Nephron progenitor cell (in vitro differentiated cells): ENCODE measurements around the gene GRIK3.

Experiments used
- DNase-seq: peaks from one replicate; pipeline ENCODE4 v3.0.0; 2021
- H3K27ac Mint-ChIP-seq: 2 replicates; pipeline ENCODE4 v1.8.0; 2021; ENCODE audit warnings: mild to moderate bottlenecking, moderate library complexity, mixed read lengths
- H3K27me3 Mint-ChIP-seq: 2 replicates; pipeline ENCODE4 v1.8.0; 2021; ENCODE audit warnings: mild to moderate bottlenecking, low read depth, mixed read lengths; ENCODE audit not compliant: poor library complexity
- H3K36me3 Mint-ChIP-seq: 2 replicates; pipeline ENCODE4 v1.8.0; 2021; ENCODE audit warnings: low read depth, mixed read lengths
- H3K4me1 Mint-ChIP-seq: 2 replicates; pipeline ENCODE4 v1.8.0; 2021; ENCODE audit warnings: mixed read lengths
- H3K4me3 Mint-ChIP-seq: 2 replicates; pipeline ENCODE4 v1.8.0; 2021; ENCODE audit warnings: mild to moderate bottlenecking, moderate library complexity, mixed read lengths
- H3K9me3 Mint-ChIP-seq: 2 replicates; pipeline ENCODE4 v1.8.0; 2021; ENCODE audit warnings: mild to moderate bottlenecking, moderate library complexity, mixed read lengths
- TF ChIP-seq, protein P1 (sequence below): fragments of 200-600 bp; sonication (generic); IDR thresholded peaks from 2 replicates; pipeline ENCODE4 v1.5.0; 2021; ENCODE audit warnings: antibody characterized with exemption

GRIK3 gene

DNA sequence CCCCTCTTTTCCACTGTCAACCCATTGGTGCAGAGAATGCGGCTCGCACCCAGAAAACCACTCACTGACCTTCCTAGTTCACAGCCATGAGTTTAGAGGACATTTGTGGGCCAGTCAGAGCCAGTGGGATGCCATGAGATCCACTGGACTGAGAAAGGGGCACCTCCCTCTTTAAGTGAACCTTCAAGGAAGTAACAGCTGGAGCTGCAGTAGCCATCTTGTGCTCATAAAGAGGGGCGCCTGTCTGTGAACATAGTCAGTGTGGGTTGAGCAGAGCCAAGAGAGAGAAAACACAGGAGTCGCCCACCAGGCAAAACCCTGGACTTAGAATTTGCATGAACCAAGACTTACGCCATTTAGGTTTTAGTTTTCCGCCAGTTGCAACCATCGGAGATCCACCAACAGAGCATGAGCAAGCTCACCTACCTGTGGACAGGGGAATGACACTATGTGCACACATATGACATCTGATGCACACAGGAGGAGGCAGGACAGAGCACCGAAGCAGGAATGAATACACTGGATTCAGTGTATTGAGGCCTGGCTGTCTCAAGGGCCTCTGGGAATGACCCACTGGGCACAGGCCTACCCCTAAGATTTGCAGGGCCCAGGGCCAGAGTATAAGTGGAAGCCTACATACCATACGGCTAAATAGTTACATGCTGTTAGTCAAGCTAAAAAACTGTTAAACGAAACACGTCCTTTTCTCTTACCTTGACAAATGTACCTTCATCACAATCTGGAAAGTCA, 151.6 kb downstream of the GRIK3 start:
- H3K27ac Mint-ChIP-seq = no peak overlapping the region
- no peaks in the 10 kb centered on the region for H3K9me3 Mint-ChIP-seq
- no peaks in the 10 kb centered on the region for H3K36me3 Mint-ChIP-seq
- no peak for DNase-seq
- H3K27me3 Mint-ChIP-seq = peaks cover 18% of the 10 kb centered on the region
- no peaks in the 10 kb centered on the region for H3K4me1 Mint-ChIP-seq
- TF ChIP-seq, protein P1, sequence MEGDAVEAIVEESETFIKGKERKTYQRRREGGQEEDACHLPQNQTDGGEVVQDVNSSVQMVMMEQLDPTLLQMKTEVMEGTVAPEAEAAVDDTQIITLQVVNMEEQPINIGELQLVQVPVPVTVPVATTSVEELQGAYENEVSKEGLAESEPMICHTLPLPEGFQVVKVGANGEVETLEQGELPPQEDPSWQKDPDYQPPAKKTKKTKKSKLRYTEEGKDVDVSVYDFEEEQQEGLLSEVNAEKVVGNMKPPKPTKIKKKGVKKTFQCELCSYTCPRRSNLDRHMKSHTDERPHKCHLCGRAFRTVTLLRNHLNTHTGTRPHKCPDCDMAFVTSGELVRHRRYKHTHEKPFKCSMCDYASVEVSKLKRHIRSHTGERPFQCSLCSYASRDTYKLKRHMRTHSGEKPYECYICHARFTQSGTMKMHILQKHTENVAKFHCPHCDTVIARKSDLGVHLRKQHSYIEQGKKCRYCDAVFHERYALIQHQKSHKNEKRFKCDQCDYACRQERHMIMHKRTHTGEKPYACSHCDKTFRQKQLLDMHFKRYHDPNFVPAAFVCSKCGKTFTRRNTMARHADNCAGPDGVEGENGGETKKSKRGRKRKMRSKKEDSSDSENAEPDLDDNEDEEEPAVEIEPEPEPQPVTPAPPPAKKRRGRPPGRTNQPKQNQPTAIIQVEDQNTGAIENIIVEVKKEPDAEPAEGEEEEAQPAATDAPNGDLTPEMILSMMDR = no peak
- no peak overlapping the region for H3K4me3 Mint-ChIP-seq

DNA sequence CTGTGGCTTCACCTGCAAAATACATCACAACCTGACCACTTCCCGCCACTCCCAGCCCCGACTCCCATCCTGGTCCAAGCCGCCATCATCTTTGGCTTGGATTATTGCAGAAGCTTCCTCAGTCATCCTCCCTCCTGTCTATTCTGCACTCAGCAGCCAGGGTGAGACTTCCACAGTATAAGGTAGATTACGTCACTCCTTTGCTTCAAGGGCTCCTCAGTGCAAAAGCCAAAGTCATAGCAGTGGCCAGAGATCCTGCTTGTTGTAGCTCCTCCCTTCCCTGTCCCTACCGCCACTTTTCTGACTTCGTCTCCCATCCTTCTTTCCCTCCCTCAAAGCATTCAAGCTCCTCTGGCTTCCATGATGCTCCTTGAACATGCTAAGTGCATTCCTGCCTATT, 152.8 kb downstream of the GRIK3 start:
- DNase-seq = no peak
- no peaks in the 10 kb centered on the region for H3K36me3 Mint-ChIP-seq
- TF ChIP-seq, protein P1 = no peak

DNA sequence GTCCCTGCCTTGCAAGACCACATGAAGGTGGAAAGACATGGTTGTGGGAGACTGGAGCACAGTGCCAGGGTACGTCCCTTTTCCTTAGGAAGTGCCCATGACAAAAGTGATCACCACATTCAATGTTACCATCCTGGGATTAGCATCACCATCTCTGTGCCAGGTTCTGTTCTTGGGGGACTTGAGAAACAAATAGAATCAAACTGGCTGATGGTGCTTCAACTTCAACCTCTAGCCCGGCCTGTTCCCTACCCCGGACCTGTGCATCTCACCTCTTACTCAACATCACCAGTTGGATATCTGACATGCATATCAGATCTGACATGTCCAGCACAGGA, 153.3 kb downstream of the GRIK3 start:
- H3K4me1 Mint-ChIP-seq = no peaks in the 10 kb centered on the region
- H3K27ac Mint-ChIP-seq = no peak overlapping the region
- no peak overlapping the region for H3K4me3 Mint-ChIP-seq
- H3K36me3 Mint-ChIP-seq = no peaks in the 10 kb centered on the region
- peaks cover 14% of the 10 kb centered on the region for H3K27me3 Mint-ChIP-seq
- H3K9me3 Mint-ChIP-seq = no peaks in the 10 kb centered on the region
- TF ChIP-seq, protein P1 = no peak
- DNase-seq = no peak

More for the DNA sequence above, 152.8 kb downstream of the GRIK3 start:
- Mint-ChIP-seq H3K9me3 (no peaks in the 10 kb centered on the region), H3K4me1 (no peaks in the 10 kb centered on the region), H3K4me3 (no peak overlapping the region), H3K27ac (no peak overlapping the region), H3K27me3 (peaks cover 14% of the 10 kb centered on the region)

DNA sequence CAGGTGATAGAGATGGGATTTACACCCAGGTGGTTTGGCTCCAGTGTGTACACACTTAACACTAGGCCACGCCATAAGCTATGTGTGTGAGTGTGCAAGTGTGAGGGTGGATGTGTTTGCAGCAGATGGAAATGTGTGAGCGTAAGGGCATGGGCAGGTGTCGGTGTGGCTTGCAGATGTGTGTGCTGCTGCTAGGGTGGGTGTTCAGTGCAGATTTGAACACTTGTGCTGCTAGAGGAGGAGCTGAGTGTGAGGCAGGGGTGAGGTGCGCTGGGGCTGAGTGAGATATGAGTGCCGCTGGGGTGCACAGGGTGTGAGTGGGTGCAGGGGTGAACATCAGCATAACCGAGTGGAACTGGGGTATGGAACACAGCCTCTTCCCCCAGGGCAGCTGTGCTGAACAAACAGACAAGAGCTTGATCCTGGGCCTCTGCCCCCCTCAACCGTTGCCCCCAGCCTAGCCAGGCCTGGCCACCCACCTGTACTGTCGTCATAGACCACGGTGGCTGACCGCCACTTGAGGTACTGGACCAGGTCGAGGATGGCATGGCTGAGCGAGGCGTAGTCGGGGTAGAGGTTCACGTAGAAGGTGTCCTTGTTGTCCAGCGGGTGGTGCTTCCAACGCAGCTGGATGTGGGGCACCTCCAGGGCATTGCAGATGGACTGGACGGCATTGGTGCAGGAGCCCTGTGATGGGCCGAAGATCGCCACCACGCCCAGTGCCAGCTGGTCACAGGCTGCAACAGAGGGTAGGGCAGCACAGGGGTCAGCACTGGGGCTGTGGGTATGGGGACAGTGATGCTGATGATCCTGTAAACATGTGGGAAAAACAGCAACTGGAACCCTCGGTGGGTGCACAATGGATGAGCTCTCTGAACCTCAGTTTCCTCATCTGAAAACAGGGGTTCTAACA, 153.9 kb downstream of the GRIK3 start:
- H3K27ac Mint-ChIP-seq = no peak overlapping the region
- peaks cover 14% of the 10 kb centered on the region for H3K27me3 Mint-ChIP-seq
- TF ChIP-seq, protein P1 = no peak
- DNase-seq = no peak
- H3K4me1 Mint-ChIP-seq = no peaks in the 10 kb centered on the region
- H3K36me3 Mint-ChIP-seq = no peaks in the 10 kb centered on the region
- H3K4me3 Mint-ChIP-seq = no peak overlapping the region
- H3K9me3 Mint-ChIP-seq = no peaks in the 10 kb centered on the region

DNA sequence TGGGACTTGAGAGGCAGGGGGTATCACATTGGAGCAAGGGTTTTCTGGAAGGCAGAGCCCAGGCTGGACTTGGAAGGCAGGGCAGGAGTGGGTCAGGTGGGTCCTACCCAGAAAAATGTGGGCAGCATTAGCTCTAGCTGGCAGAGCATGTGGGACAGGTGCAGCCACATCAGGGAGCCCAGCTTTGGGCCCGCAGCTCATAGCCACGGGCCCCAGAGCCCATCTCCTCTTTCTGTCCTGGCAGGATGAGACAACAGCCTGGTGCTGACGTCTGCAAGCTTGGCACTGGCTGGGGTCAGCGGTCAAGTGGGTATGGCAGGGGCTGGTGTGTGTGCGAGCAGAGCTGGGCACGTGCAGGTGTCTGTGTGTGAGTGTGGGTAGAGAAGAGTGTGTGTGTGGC, 154.7 kb downstream of the GRIK3 start:
- Mint-ChIP-seq H3K4me1 (no peaks in the 10 kb centered on the region), H3K27ac (peak overlapping the region; percentile 68), H3K36me3 (no peaks in the 10 kb centered on the region), H3K9me3 (no peaks in the 10 kb centered on the region), H3K4me3 (no peak overlapping the region), H3K27me3 (peaks cover 14% of the 10 kb centered on the region)
- TF ChIP-seq, protein P1 = no peak
- no peak for DNase-seq
